ENCODE results near the gene NT5M.

DNA sequence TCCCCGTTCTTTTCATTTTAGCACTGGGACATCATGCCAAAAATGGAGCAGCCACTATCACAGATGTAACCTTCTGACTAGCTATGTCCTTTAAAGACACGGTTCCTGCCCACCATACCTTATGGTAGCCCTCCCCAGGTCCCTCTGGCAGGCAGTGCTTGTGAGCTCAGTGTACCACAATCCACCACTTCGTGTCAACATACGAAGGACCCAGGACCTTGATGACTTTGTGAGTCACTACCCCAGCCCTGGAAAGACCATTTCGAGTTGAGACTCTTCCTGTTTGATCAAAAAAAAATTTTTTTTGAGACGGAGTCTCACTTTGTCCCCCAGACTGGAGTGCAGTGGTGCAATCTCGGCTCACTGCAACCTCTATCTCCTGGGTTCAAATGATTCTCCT is 45.2 kb upstream of the NT5M start:
- TF ChIP-seq CTCF (IDR thresholded peaks at IDR 0.05) (no peak), EZH2 (IDR thresholded peaks at IDR 0.05) (no peak), EZH2phosphoT487 (IDR thresholded peaks at IDR 0.05) (no peak)
